Measurements from ENCODE around the gene OLA1.

GRCh38 chr2:174209325-174209724 is 39.0 kb downstream of the OLA1 start:
- TF ChIP-seq EZH2 (IDR thresholded peaks at IDR 0.05; ENCODE audit: borderline replicate concordance, insufficient read depth, low read depth, low read length, poor library complexity, severe bottlenecking) (no peak), CTCF (IDR thresholded peaks at IDR 0.05) (no peak)

All from B cell (primary cell).